MM.1S (cell line): ENCODE data around the gene MCIDAS.
A peak's percentile ranks its signal among the peaks of the same experiment; 100 is the strongest.

Experiments
- DNase-seq: peaks from one replicate; pipeline ENCODE4 v3.0.0-alpha.2; 2015
- H2AFZ ChIP-seq: fragments of 300-600 bp; sonication (generic); 2 replicates; pipeline ENCODE4 v1.6.0; 2016; ENCODE audit warnings: antibody characterized with exemption, low read length
- H3F3A ChIP-seq: fragments of 300-600 bp; sonication (generic); 2 replicates; pipeline ENCODE4 v1.6.1; 2016; ENCODE audit warnings: mild to moderate bottlenecking, antibody characterized with exemption, low read length, moderate library complexity, mixed read lengths; ENCODE audit not compliant: insufficient read depth
- H3K27ac ChIP-seq: fragments of 300-600 bp; sonication (generic); 2 replicates; pipeline ENCODE4 v1.5.1; 2016; ENCODE audit warnings: mild to moderate bottlenecking, low read length
- H3K27me3 ChIP-seq: fragments of 300-600 bp; sonication (generic); replicated peaks from 2 replicates; pipeline ENCODE4 v1.6.0; 2016; ENCODE audit warnings: low read length; ENCODE audit not compliant: insufficient read depth
- H3K36me3 ChIP-seq: fragments of 300-600 bp; sonication (generic); replicated peaks from 2 replicates; pipeline ENCODE4 v1.6.1; 2016; ENCODE audit warnings: mild to moderate bottlenecking, low read length, mixed read lengths; ENCODE audit not compliant: insufficient read depth
- H3K4me1 ChIP-seq: fragments of 300-600 bp; sonication (generic); 2 replicates; pipeline ENCODE4 v1.6.1; 2016; ENCODE audit warnings: low read length, mixed read lengths
- H3K4me2 ChIP-seq: fragments of 300-600 bp; sonication (generic); 2 replicates; pipeline ENCODE4 v1.6.0; 2016; ENCODE audit warnings: low read depth, low read length
- H3K4me3 ChIP-seq: fragments of 300-600 bp; sonication (generic); 2 replicates; pipeline ENCODE4 v1.5.1; 2016; ENCODE audit warnings: low read length, mixed read lengths
- H3K79me2 ChIP-seq: fragments of 300-600 bp; sonication (generic); 2 replicates; pipeline ENCODE4 v1.6.1; 2016; ENCODE audit warnings: mixed run types, low read length, mixed read lengths
- H3K9ac ChIP-seq: fragments of 300-600 bp; sonication (generic); 2 replicates; pipeline ENCODE4 v1.6.1; 2016; ENCODE audit warnings: low read length, mixed read lengths
- H3K9me2 ChIP-seq: fragments of 300-600 bp; sonication (generic); replicated peaks from 2 replicates; pipeline ENCODE4 v1.6.1; 2016; ENCODE audit warnings: mild to moderate bottlenecking, low read length, mixed read lengths; ENCODE audit not compliant: insufficient read depth
- H3K9me3 ChIP-seq: fragments of 300-600 bp; sonication (generic); replicated peaks from 2 replicates; pipeline ENCODE4 v1.6.1; 2016; ENCODE audit warnings: mild to moderate bottlenecking, low read length, mixed read lengths; ENCODE audit not compliant: insufficient read depth
- H4K20me1 ChIP-seq: fragments of 300-600 bp; sonication (generic); 2 replicates; pipeline ENCODE4 v1.6.1; 2016; ENCODE audit warnings: mild to moderate bottlenecking, low read length, moderate library complexity, mixed read lengths; ENCODE audit not compliant: insufficient read depth
- EZH2 ChIP-seq: fragments of 300-600 bp; sonication (generic); optimal IDR thresholded peaks from 2 replicates; pipeline ENCODE3; 2017; ENCODE audit warnings: low read depth, mild to moderate bottlenecking, antibody characterized with exemption, low read length, mixed read lengths
- EZH2phosphoT487 ChIP-seq: fragments of 300-600 bp; sonication (generic); IDR thresholded peaks from 2 replicates; pipeline ENCODE4 v1.6.1; 2018; ENCODE audit warnings: antibody characterized with exemption, low read length
- TF ChIP-seq, protein P1 (sequence below): fragments of 300-600 bp; sonication (generic); IDR thresholded peaks from 2 replicates; pipeline ENCODE4 v1.5.1; 2016; ENCODE audit warnings: antibody characterized with exemption, low read length, mixed read lengths

Gene MCIDAS

DNA sequence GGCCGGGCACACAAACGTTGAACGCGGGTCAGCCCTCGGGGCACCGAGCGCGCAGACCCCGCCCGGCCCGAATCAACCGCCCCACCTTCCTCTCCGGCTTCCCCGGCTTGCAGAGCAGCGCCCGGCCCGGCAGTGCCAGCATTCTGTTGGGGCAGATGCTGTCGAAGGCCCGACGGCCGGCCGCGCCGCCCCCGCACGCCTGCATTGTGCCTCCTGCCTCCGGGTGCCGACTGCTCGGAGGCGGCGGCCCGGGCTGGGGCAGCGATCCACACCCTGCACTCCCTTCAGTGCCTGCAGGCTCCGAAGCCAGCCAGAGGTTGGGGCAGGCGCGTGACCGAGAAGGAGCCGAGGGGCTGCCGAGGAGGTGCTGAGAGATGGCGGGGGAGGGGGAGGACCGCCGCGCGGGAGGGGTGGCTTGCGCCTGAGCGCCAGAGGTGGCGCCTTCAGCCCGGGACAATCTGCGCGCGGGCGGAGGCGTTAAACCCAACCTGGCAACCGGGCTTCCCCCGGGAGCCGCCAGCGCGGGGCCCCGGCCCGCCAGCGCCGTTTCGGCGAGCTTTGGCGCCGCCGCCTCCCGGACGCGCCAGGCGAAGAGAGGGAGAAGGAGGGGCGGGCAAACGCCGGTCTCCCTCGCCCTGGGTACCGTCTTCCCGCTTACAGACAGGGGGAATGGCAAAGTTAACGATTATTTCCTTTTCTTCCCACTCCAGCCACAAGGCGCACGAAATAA lies at the start of gene MCIDAS:
MCIDAS (minus strand) TSS at position 382 of the 730 bp plus-strand sequence; CDS start at position 205, 177 bp downstream.
- Histone ChIP-seq H3K9ac (peak within 1 kb of the TSS; percentile 56), H3K4me1 (0 out of 2 replicates have a peak, but pooled peaks cover 4% of the 10 kb centered on the region), H4K20me1 (no peaks in the 10 kb centered on the region), H3K79me2 (no peaks in the 10 kb centered on the region), H3K27me3 (peaks cover 40% of the 10 kb centered on the region), H3K9me2 (no peaks in the 10 kb centered on the region), H3K4me2 (peak within 1 kb of the TSS; percentile 97), H3K27ac (peak within 1 kb of the TSS; percentile 46; the same call in 1 of the 2 replicates), H3K36me3 (no peaks in the 10 kb centered on the region), H3F3A (peaks cover 8% of the 10 kb centered on the region; the same call in 1 of the 2 replicates), H3K9me3 (no peaks in the 10 kb centered on the region), H3K4me3 (peak within 1 kb of the TSS; percentile 75), H2AFZ (peak within 1 kb of the TSS; percentile 94)
- TF ChIP-seq EZH2phosphoT487 (no peak), EZH2 (no peak)
- TF ChIP-seq, protein P1, sequence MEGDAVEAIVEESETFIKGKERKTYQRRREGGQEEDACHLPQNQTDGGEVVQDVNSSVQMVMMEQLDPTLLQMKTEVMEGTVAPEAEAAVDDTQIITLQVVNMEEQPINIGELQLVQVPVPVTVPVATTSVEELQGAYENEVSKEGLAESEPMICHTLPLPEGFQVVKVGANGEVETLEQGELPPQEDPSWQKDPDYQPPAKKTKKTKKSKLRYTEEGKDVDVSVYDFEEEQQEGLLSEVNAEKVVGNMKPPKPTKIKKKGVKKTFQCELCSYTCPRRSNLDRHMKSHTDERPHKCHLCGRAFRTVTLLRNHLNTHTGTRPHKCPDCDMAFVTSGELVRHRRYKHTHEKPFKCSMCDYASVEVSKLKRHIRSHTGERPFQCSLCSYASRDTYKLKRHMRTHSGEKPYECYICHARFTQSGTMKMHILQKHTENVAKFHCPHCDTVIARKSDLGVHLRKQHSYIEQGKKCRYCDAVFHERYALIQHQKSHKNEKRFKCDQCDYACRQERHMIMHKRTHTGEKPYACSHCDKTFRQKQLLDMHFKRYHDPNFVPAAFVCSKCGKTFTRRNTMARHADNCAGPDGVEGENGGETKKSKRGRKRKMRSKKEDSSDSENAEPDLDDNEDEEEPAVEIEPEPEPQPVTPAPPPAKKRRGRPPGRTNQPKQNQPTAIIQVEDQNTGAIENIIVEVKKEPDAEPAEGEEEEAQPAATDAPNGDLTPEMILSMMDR: peak; percentile 39
- peak; percentile 84 for DNase-seq

DNA sequence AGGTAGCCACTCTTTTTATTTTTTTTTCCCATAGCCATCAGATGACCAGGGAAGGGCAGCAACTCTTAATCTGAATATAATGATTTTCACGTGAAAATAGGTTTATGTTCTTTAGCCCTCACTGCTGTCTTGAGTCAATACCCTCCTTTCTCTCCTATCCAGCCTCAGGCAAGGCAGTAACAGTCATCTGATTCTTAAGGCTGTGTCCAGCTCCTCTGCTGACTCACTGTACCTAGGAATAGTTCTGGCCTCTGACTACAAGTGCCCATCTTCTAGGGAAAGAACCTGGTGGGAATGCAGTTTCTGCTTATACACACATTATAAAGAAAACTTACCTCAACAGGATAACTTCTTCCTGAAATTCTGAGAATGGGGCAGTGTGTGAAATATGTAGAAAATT lies 49.7 kb upstream of the MCIDAS start:
- Histone ChIP-seq H3K79me2 (no peaks in the 10 kb centered on the region), H3K9me3 (no peaks in the 10 kb centered on the region), H3K9me2 (no peaks in the 10 kb centered on the region), H2AFZ (no peak overlapping the region), H3K27me3 (no peaks in the 10 kb centered on the region), H4K20me1 (no peaks in the 10 kb centered on the region), H3K4me3 (no peak overlapping the region), H3K9ac (no peak overlapping the region), H3F3A (no peaks in the 10 kb centered on the region), H3K4me2 (no peak overlapping the region), H3K27ac (no peak overlapping the region), H3K4me1 (no peaks in the 10 kb centered on the region), H3K36me3 (peaks cover 11% of the 10 kb centered on the region; the same call in 1 of the 2 replicates)
- DNase-seq: no peak
- TF ChIP-seq EZH2 (no peak), EZH2phosphoT487 (no peak)
- TF ChIP-seq, protein P1: no peak

DNA sequence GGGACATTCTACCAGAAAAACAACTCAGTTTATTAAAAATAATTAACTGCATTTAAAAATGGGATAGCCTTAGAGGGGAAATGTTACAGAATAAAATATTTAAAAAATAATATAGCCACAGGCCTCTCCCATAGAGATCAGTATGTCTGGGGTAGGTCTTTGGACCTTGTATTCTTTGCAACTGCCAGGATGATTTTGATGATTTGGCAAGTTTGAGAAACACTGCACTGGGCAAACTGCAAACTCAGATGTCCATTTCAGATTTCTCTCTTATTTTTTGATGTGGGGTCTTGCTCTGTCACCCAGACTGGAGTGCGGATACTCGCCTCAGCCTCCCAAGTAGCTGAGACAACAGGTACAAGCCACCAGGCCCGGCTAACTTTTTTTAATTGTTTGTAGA lies 31.2 kb upstream of the MCIDAS start:
- no peak overlapping the region for H3K9ac ChIP-seq
- no peaks in the 10 kb centered on the region for H3K9me3 ChIP-seq
- H2AFZ ChIP-seq: no peak overlapping the region
- no peak overlapping the region for H3K4me2 ChIP-seq
- H3K27ac ChIP-seq: no peak overlapping the region
- peaks cover 3% of the 10 kb centered on the region; the same call in 1 of the 2 replicates for H3K36me3 ChIP-seq
- no peak for DNase-seq
- H3K27me3 ChIP-seq: no peaks in the 10 kb centered on the region
- H3K9me2 ChIP-seq: no peaks in the 10 kb centered on the region
- no peak overlapping the region for H3K4me3 ChIP-seq
- H4K20me1 ChIP-seq: no peaks in the 10 kb centered on the region
- H3K79me2 ChIP-seq: no peaks in the 10 kb centered on the region
- H3F3A ChIP-seq: no peaks in the 10 kb centered on the region
- H3K4me1 ChIP-seq: no peaks in the 10 kb centered on the region
- TF ChIP-seq EZH2 (no peak), EZH2phosphoT487 (no peak)
- TF ChIP-seq, protein P1: no peak
